ENCODE measurements around the gene TEC.
"Not testable (repeated sequence)": the region's sequence is repeated elsewhere in the genome, so short reads cannot be mapped to it uniquely, and the experiment has no call there.

TEC gene

DNA sequence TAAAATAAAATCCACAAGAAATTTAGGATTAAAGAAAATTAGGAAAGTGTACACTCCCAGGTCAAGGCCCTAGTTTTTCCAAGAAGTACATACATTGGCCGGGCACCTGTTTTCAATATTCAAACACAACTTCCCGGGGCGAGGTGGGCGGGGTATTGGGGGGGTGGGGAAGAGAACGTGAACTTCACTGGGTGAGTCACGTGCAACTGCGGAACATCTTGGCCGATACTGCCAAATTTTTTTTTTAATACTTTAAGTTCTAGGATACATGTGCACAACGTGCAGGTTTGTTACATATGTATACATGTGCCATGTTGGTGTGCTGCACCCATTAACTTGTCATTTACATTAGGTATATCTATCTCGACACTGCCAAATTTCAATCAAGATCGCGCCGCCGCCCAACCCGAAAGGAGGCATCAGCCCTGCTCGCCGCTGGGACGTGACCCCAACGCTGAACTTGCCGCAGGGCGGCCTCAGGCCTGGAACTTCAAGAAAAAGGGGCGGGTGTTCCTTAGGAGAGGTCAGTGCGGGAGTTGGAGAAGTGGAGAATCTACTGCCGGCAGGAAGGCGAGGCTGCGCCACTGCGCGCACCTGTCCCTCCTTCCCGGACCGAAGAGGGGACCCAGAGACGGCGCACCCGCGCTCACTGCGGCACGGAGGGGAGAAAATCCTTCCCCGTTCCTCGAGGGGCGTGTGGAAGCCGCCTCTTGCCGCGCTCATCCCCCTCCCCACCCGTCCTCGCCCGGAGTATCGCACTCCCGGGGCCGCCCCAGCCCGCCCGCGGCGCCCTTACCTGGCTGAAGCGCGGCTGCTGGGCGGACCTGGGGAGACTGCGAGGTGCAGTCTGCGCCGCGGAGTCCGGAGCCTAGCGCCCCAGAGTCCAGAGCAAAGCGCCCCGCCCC is at the start of gene TEC:
Gene TEC (minus strand): TSS at position 883 of the 905 bp plus-strand sequence. CDS start 41,224 bp downstream, outside the sequence.
- TF ChIP-seq, protein P1, sequence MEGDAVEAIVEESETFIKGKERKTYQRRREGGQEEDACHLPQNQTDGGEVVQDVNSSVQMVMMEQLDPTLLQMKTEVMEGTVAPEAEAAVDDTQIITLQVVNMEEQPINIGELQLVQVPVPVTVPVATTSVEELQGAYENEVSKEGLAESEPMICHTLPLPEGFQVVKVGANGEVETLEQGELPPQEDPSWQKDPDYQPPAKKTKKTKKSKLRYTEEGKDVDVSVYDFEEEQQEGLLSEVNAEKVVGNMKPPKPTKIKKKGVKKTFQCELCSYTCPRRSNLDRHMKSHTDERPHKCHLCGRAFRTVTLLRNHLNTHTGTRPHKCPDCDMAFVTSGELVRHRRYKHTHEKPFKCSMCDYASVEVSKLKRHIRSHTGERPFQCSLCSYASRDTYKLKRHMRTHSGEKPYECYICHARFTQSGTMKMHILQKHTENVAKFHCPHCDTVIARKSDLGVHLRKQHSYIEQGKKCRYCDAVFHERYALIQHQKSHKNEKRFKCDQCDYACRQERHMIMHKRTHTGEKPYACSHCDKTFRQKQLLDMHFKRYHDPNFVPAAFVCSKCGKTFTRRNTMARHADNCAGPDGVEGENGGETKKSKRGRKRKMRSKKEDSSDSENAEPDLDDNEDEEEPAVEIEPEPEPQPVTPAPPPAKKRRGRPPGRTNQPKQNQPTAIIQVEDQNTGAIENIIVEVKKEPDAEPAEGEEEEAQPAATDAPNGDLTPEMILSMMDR (conservative IDR thresholded peaks at IDR 0.05; ENCODE audit: control insufficient read depth, insufficient read depth, low read depth, low read length): no peak
- DNase-seq (ENCODE audit: low read depth): peak; percentile 56
- peak within 1 kb of the TSS; percentile 72 for H3K4me3 ChIP-seq (ENCODE audit: control insufficient read depth, low read depth, low read length)

DNA sequence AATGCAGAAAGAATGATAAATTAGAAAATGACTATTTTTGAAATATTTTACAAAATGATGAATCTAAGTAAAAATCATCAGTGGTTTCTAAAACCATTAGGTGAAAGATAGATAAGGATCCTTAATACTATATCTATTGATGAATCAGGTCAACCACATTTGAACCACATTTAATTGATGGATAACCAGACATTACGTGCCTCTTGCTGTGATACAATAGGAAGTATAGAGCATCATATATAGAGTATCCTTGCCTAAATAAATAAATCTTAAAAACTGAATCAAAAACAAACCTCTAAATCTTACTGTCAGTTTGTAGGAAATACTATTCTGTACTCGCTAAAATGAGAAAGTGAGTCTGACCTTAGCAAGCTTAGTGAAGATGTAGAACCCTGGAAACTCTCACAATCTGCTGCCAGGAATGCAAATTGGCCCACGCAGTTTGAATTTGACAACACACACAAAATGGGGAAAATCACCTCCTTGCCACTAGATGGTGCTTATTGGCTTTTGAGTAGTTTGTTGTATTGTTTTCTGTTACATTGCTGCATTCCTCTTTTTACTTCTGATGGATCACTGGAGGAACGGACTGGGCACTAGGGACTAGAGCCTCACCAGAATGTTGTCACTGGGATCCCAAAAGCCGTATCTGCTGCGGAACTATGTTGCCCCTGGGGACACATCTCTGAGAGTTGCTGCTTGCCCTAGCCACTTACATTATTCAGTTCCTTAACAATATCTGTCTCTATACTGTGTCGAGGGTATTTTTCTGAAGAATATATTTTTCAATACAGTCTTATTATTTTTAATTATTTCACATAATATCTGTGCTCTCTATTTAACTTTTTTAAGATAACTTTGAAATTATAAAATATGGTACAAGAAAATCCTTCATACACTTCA is 46.3 kb upstream of the TEC start:
- TF ChIP-seq, protein P1 (conservative IDR thresholded peaks at IDR 0.05; ENCODE audit: control insufficient read depth, insufficient read depth, low read depth, low read length): peak; percentile 90
- DNase-seq (ENCODE audit: low read depth): peak; percentile 80
- no peak overlapping the region for H3K4me3 ChIP-seq (ENCODE audit: control insufficient read depth, low read depth, low read length)

DNA sequence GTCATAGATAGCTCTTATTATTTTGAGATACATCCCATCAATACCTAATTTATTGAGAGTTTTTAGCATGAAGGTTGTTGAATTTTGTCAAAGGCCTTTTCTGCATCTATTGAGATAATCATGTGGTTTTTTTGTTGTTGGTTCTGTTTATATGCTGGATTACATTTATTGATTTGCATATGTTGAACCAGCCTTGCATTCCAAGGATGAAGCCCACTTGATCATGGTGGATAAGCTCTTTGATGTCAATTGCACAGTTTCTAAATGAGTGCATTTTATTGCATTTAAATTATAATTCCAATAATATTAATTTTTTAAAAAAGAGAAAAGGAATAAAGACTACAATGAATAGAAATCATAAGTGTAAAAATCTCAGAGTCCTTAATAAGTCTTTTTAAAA is 45.1 kb upstream of the TEC start:
- not testable (repeated sequence) for H3K4me3 ChIP-seq (ENCODE audit: control insufficient read depth, low read depth, low read length); DNase-seq (ENCODE audit: low read depth)

DNA sequence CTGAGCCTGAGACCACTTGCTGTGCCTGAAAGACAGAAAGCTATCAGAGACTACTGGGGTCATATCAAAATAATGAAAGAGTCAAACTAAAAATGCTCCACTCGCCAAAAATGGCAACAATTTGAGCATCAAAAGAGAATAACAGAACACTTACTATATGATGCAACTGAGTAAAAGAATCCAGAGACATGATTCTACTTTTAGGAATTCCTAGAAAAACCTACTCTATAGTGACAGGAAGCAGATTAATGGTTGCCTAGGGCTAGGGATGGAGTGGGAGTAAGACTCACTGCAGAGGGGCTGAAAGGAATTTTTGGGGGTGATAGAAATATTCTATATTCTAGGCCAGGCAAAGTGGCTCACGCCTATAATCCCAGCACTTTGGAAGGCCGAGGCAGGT is 42.3 kb upstream of the TEC start:
- DNase-seq (ENCODE audit: low read depth): no peak
- TF ChIP-seq, protein P1 (conservative IDR thresholded peaks at IDR 0.05; ENCODE audit: control insufficient read depth, insufficient read depth, low read depth, low read length): no peak
- H3K4me3 ChIP-seq (ENCODE audit: control insufficient read depth, low read depth, low read length): no peak overlapping the region

DNA sequence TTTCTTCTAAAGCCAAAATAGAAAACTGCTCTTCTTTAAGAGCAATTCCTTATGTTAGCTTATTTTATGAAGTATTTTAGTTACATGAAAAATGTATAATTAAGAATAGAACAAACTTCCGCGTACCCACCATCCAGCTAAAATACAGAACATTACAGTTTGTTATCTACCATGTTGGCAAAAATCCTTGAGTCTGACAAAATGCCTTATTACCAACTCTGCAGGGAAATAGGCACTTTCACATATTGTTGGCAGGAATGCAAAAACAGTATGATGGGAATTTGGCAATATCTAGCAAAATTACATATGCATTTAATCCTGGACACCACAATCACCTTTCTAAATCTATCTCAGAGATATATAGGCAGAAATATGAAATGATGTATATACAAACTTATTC is 39.3 kb upstream of the TEC start:
- no peak for DNase-seq (ENCODE audit: low read depth)
- no peak overlapping the region for H3K4me3 ChIP-seq (ENCODE audit: control insufficient read depth, low read depth, low read length)
- TF ChIP-seq, protein P1 (conservative IDR thresholded peaks at IDR 0.05; ENCODE audit: control insufficient read depth, insufficient read depth, low read depth, low read length): no peak

DNA sequence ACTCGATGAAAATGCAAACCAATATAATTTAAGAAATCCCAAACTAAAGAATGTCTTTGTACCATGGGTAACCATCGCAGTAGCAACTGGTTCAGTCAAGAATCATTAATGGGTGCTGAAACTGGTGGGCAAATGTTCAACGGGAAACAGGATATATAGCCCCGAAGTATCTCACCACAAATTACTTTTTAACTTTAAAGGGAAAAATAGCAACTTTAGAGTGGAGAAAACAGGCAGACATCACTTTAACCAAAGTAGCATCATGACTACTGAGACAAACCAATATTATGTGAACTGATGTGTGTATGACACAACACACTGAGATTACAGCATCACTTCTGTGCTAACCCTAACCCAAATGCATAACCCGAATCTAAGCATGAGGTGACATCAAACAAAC is 37.9 kb upstream of the TEC start:
- no peak for DNase-seq (ENCODE audit: low read depth)
- TF ChIP-seq, protein P1 (conservative IDR thresholded peaks at IDR 0.05; ENCODE audit: control insufficient read depth, insufficient read depth, low read depth, low read length): no peak
- no peak overlapping the region for H3K4me3 ChIP-seq (ENCODE audit: control insufficient read depth, low read depth, low read length)

DNA sequence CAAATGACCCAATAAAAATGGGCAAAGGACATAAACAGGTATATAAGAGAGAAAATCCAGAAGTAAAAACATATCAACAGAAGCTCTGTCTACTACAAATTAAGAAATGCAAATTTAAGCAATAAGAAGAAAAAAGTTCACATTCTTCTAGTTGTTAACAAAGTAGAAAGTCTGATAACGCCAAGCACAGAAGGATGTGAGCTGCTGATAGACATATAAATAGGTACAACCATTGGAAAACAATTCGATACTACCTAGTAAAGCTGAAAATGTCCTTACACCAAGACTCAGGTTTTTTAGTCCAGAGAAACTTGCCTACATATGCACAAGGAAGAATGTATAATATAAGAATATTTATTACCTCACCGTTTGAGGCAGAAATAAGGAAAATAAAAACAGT is 35.9 kb upstream of the TEC start:
- no peak for DNase-seq (ENCODE audit: low read depth)
- TF ChIP-seq, protein P1 (conservative IDR thresholded peaks at IDR 0.05; ENCODE audit: control insufficient read depth, insufficient read depth, low read depth, low read length): no peak
- H3K4me3 ChIP-seq (ENCODE audit: control insufficient read depth, low read depth, low read length): no peak overlapping the region

Measured in fibroblast of mammary gland (primary cell).